GM18505 (cell line): ENCODE measurements around the gene ZNF236.
"Not testable (repeated sequence)": the region's sequence is repeated elsewhere in the genome, so short reads cannot be mapped to it uniquely, and the experiment has no call there.

ENCODE experiments used
- ATAC-seq: cut with Tn5 transposase; IDR thresholded peaks from one replicate; pipeline ENCODE4 v1.9.1; 2021; ENCODE audit not compliant: unreplicated experiment
- POLR2A ChIP-seq: IDR thresholded peaks from 4 replicates; pipeline ENCODE4 v1.6.1; 2011; ENCODE audit warnings: borderline replicate concordance; ENCODE audit not compliant: insufficient read depth, insufficient read length; ENCODE audit errors: extremely low read depth

Gene ZNF236

DNA sequence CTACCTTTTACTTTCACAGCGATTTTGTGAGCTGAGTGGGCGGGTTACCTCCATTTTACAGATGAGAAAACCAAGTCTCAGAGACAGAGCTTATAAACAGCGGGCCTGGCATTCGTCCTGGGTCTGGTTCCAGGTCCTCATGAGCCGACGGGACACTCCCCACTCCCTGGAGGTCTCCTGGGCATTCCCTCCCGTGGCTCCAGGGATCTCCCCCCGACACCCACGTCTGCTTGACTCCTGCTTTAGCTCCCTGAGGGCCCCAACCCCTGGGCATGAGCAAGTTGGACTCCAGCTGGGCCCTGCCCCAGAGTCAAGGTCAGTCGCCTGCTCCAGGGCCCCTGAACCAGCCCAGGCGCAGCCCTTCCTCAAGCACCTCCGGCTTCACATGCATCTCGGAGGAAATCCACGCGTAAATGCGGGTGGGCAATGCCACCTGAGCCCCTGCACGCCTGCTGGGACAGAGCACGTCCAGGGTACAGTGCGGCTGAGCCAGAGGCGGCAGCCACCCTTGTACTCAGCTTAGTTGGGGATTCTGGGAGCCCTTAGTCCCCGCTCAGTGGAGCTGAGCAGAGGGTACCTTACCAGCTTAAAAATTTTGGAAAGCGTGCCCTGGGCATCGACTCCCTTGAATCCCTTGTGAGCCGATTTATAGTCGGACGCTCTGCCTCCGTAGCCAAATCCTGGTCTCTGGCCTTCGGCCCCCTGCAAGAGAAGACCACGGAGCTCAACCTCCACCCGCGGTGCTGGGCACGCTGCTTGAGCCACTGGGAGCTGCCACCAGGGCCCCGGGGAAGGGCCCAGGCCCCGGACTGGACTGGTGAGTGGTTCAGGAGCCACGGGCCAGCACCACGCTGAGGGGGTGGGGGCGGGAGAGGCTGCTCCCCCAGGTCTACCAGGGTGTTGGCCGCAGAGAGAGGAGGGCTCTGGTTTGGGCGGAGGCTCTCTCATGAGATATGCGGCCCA is 162.1 kb downstream of the ZNF236 start:
- no peak for ATAC-seq
- no peak for TF ChIP-seq POLR2A

DNA sequence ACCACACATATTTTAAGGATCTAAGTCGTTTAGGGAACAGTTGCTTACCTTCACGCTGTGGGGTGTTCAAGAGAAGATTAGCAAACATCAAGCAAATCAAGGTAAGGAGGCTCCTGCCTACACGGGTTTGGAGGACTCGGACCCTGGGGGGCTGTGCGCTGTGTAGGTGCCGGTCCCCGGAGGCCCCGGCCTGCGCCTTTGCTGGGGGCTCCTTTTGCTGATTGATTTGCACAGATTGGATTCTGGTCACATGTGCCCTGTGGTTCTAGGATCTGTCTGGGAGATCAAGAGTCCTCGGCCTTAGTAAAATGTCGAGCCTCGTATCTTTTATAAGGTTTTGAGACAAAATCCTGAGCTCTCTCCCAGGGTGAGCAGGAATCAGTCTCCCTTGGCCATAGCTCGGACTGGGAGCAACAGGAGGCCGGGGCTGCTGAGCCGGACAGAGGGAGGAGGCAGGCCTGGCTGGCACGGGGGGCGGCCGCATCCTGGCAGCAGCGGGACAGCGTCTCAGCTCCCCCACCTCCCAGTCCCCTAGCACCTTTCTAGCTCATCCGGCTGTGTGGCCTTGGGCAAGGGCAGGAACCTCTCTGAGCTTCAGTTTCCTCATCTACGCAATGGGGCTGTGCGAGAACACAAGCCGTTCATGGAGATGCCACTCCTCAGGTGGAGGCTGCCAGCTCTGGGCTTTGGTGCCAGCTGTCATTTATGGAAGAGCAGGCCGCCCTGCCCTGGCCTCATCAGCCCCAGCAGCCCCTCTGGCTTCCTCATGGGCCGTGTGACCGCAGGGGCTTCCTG is 163.0 kb downstream of the ZNF236 start:
- ATAC-seq = no peak
- TF ChIP-seq POLR2A = no peak

DNA sequence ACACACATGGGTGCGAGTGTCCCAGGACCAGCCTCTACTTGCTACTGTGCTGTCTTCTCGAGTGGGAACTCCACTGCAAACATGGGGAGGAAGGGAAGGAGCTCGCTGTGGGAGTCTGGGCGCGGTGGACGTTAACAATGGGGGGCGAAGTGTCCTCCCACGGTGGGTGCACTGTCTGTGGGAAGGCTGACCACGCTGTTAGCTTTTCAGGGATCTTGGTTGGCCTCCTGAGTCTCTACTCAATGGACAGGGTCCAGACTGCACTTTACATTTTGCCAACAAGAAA is 163.5 kb downstream of the ZNF236 start:
- no peak for ATAC-seq
- TF ChIP-seq POLR2A = no peak

GRCh38 chr18:76986406-76986805 is 164.0 kb downstream of the ZNF236 start:
- no peak for ATAC-seq
- TF ChIP-seq POLR2A = no peak

DNA sequence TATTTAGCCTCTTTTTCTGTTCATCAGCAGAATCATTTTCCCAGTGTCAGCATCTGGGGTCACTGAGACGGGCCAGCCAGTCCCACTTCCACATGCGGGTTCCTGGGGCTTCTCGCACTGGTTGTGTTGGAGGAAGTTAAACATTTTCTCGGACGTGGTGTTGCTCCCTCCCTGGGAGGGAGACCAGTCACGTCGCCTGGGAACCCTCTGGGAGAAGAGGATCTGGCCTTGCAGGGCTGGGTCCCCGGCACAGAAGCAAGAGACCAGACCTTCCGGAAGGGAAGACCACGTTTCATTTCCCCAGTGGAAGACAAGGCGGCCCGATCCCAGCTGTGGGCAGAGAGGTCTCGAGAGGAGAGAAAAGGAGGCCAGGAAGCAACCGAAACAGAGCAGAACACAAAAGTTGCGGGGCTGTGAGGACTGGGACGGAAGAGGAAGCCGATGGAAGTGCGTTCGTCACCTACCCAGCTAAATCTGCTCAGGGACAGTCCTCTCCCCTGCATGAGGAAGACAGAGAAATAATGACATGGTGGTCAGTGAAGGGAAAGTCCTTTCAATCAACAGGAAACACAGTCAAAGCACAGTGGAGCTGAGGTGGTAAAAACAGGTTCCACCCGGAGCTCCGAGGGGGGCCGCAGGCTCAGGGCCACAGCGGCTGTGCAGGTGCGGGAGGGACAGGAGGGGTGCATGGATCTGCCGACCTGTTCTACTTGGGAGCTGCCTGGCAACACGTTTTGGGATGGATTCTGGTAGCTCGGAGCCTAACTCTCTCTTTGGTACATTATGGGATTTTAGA is 165.9 kb downstream of the ZNF236 start:
- no peak for TF ChIP-seq POLR2A
- no peak for ATAC-seq

GRCh38 chr18:76988827-76989646 is 166.7 kb downstream of the ZNF236 start:
- ATAC-seq = no peak
- no peak for TF ChIP-seq POLR2A

- no peak for TF ChIP-seq POLR2A
- no peak for ATAC-seq
Observed at GRCh38 chr18:76989647-76990190, 167.4 kb downstream of the ZNF236 start.

DNA sequence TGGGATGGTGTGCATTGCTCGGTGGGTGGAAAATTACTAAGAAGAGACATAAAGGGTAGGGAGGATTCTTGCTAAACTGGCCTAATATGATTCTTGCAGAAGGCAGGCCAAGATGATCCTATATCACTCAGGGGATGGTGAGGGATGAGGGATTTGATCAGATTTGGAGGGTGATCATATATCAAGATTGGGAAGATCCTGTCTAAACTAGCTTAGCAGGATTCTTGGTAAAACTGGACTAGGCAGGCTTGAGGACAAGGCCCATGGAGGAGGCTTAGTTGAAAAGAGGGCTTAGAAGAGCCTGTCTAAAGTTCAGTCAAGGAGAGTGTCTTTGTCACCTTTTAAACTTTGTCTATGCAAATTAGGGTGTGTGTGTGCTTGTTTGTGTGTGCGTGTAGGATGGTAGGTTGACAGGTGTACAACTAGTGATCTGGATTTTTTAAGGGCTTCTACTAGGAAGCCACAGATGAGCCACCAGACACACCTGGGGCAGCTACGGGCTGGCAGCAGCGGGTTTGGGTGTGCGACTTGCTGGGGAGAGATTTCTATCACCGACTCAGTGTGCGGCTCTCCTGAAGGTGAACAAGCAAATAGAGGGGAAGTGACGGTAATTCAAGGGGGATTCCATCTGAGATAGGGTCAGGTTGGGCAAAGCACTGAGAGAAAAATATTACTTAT is 168.1 kb downstream of the ZNF236 start:
- ATAC-seq = not testable (repeated sequence)

- no peak for TF ChIP-seq POLR2A
- ATAC-seq = no peak
Observed at GRCh38 chr18:76991021-76991688, 168.8 kb downstream of the ZNF236 start.

DNA sequence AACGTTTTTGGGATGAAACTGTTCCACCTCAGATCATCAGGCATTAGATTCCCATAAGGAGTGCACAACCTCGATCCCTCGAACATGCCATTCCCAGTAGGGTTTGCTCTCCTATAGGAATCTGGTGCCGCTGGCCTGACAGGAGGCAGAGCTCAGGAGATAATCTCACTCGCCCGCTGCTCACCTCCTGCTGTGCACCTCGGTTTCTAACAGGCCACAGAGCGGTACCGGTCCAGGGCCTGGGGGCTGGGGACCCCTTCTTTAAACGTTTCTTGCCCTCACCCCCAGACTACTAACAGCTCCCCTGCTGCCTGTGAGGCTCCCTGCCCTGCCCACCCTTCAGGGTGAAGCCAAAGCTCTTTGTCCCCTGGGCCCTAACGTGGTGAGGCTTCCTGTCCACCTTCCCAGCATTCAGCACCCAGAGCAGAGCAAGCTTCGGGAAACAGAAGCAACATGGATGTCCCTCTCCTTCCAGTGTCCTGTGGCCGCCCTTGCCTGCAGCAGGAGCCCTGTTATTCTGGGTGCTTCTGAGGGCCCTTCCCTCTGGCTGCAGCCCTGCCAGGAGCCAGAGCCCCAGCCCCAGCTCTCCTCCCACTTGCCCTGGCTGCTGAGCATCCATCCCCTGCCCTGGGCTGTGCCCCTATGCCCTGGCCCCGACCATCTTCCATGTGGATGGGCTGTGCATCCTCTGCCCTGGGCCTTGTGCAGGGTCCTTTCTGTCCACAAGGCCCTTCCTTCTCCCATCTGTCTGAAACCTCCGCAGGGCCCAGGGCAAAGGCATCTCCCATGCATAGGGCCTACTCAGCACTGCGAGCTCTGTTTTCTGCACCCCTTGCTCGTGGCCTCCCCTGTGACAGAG is 170.1 kb downstream of the ZNF236 start:
- no peak for TF ChIP-seq POLR2A
- ATAC-seq = no peak

GRCh38 chr18:76993085-76993382 is 170.7 kb downstream of the ZNF236 start:
- no peak for ATAC-seq
- no peak for TF ChIP-seq POLR2A
